ENCODE measurements around the gene ZNF451.
"Not testable (repeated sequence)": the region's sequence is repeated elsewhere in the genome, so short reads cannot be mapped to it uniquely, and the experiment has no call there.

Gene ZNF451

DNA sequence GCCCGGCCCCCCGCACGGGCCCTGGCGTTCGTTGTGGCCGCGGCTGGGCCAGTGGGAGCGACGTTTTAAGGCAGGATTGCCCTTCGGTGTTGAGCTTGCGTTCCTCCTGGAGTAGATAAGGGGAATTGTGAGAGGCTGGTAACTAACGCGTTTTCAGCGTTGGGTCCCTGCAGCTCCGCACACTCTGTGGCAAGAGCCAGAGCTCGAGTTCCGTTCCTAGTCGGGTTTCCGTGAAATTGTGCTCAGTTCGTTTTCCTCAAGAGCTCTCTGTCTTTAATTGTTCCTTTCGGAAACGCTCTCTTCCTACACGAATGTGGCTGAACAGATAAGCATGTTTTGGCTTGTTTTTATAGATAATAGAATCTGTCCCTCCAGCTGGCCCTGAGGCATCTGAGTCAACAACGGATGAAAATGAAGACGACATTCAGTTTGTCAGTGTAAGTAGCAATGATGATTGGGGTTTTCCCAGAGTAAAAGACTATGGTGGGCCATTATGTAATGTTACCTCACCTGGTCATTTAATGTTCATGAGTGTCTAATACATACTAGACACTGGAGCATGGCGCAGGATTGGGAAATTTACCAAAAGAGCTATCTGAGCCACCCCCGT is 575 bp downstream of the ZNF451 start:
- DNase-seq (ENCODE audit: low read depth), result not testable (repeated sequence)

DNA sequence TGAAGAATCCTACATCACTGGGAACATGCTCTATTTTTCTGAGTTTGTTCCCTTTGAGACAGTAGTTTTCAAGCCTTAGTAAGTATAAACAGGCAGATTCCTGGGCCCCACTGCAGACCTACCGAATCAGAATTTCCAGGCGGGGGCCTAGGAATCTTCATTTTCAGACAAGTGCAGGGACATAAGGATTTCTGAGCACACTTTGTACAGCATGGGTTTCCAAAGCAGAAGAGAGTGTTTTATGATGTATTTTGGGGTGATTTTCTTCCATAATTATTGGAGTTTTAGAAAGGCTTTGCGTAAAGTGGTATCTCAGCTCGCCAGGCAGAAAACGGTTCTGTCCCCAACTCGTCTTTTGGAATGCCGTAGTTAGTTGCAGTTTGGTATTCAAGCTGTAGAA is 1.4 kb downstream of the ZNF451 start:
- DNase-seq (ENCODE audit: low read depth), result not testable (repeated sequence)

DNA sequence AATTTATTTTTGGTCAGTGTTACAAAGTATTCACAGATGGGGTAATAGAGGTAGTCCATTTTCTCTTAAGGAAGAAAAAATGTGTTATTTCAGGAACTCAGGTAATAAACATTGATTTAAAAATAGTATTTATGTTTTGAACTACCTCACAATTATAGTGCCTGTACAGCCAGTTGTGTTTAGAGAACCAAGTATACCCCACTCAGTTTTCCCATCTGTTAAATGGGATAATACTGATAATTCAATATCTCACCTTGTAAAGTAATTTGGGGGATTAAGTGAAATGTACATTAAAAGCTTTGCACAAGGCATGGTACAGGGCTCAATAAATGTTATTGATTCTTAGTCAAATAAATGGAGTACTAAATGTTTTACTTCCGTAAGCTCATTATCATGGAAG is 4.7 kb downstream of the ZNF451 start:
- DNase-seq (ENCODE audit: low read depth), result no peak

DNA sequence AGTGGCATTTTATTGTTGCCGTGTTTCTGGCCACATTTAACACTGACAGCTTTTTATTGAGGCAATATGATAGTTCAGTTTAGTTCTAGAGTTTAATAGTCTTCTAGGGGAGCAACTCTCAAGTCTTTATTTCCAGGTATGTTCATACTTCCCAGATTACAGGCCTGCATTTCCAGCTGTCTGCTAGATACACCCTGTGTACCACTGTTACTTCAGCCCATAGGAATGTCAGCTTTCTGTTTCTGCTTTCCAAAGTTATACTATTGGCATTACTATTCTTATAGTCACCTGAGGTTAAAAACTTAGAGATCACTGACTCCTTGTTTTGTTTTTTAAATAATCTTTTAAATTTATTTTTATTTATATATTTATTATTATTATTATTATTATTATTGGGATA is 7.6 kb downstream of the ZNF451 start:
- DNase-seq (ENCODE audit: low read depth), result no peak

DNA sequence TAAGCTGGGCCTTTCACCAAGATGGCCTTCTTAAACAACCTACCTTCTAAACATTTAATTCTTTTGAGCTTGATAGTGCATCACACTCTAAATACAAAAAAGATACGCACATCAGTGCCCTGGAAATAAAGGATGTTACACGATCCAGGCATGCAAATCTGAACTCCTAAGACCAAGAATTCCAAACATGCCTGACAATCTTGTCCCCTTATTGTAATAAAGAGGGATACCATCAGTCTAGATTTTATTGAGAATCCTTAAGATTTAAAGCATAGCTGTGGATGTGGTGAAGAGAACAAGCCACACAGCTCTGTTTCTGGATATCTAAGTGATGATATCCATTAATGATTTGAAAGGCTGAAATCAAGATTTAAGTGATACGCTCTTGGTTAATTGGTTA is 13.0 kb downstream of the ZNF451 start:
- DNase-seq (ENCODE audit: low read depth), result no peak

DNA sequence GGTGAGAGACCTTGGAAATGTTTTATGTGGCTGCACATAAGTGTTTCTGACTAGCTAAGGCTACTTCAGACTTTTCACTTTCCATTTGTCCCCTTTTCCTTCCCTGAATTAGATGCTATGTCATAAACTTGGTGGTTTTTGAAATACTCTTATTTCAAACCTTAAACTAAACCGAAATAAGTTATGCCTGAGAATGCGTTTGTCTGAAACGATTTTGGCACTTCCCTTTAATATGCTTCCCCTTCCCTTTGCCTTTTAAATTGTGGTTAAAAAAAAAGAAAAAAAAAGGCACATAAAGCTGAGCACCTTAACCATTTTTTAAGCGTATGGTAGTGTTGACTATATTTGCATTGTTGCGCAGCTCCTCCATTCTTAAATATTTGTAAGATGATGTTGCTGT is 14.3 kb downstream of the ZNF451 start:
- DNase-seq (ENCODE audit: low read depth), result no peak

DNA sequence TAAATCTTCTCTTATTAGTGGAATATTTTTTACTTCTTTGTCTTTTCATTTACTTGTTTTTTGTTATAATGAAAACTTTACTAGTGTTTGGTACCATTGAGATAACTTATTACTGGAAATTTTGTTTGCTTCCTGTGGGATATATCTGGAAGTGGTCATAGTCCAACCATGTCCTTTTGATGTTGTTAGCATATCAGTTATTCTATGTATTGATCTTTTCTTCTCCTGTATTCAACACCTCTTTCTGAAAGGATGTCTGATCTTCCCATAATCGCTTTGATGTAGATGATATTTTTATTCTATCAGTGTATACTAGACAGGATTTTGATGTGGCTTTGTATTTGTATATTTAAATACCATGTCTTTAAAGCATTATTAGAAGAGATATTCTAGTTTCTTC is 17.0 kb downstream of the ZNF451 start:
- DNase-seq (ENCODE audit: low read depth), result no peak

DNA sequence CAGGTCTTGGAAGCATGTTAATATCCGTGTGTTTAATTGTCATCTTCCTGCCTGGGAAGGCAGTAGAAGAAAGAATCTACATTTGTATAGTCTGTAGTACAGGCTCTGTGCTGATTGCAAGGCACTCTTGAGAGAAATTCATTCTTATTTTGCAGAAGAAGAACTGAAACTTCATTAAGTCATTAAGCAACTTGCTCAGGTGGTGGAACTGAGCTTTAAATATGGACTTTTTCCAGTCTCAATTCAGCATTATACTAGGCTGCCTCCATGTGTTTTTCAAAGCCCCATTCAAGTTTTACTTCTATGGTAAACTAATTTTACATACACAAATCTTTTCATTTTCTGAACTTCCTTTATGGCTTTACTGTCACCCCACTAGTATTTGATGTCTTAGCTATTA is 18.7 kb downstream of the ZNF451 start:
- no peak for DNase-seq (ENCODE audit: low read depth)

DNA sequence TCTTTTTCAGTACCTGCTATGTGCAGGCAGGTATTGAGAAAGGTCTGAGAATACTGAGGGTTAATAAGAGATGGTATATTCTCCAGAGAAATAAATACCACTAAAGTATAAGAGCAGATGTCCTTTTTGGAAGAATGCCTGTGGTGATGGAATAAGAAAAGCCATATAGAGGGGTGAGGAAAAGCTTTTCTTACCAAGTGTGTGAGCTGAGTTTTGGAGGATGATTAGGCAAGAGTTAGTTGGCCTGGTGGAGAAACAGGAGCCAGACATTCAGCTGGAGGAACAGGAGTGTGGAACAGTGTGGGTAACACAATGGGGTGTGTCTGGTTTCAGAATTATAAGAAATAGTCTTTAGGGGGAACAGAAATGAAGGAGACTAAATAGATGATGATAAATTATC is 19.9 kb downstream of the ZNF451 start:
- DNase-seq (ENCODE audit: low read depth), result no peak

DNA sequence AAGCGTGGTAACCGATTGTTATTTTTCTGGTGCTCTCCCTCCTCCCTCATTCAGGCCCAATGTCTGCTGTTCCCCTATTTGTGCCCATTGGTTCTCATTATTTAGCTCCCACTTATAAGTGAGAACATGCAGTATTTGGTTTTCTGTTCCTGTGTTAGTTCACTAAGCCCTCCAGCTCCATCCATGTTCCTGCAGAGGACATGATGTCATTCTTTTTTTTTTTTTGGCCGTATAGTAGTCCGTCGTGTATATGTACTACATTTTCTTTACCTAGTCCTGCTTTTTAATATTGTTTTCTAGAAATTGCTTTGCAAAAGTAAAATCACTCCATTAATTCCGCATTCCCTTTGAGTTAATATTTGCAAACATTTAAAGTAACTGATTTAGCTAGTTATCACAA is 23.1 kb downstream of the ZNF451 start:
- no peak for DNase-seq (ENCODE audit: low read depth)

DNA sequence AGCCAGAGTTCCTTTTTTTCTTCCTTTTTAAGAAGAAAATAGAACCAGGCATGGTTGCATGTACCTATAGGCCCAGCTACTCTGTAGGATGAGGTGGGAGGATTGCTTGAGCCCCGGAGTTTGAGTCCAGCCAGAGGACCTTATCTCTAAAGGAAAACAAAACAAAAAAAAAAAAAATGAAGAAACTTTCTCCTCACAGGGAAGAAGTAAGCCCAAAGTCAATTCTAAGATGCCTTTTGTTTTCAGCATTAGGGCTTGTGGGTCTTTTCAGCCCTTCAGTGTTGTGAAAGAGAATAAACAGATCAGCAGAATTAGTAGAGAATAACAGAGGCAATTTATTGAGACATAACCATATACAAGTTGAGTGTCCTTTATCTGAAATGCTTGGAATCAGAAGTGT is 26.8 kb downstream of the ZNF451 start:
- no peak for DNase-seq (ENCODE audit: low read depth)

DNA sequence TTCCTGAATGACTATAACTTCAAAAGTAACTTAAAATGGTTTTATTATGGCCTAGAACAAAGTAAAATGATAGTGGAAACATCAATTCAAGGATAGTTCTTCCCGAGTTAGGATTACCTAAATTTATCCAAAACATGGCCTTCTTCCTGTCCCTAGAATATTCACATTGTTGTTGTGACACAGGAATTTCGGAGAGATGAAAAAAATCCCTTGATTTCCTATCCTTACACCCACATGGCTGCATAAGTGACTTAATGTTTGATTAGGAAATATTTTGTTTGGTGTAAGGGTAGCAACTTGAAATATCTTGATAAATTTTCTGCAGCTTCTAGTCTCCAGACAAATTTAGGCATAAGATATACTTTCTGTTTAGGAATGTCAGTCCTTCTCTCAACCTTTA is 27.8 kb downstream of the ZNF451 start:
- no peak for DNase-seq (ENCODE audit: low read depth)

DNA sequence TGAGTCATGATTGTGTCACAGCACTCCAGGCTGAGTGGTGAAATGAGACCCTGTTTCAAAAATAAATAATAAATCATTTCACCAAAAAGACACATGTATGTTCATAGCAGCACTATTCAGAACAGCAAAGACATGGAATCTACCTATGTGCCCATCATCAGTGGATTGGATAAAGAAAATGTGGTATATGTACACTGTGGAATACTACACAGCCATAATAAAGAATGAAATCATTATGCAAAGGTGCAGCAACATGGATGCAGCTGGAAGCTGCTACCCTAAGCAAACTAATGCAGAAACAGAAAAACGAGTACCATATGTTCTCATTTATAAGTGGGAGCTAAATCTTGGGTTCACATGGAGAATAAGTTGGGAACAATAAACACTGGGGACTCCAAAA is 33.1 kb downstream of the ZNF451 start:
- DNase-seq (ENCODE audit: low read depth), result no peak

DNA sequence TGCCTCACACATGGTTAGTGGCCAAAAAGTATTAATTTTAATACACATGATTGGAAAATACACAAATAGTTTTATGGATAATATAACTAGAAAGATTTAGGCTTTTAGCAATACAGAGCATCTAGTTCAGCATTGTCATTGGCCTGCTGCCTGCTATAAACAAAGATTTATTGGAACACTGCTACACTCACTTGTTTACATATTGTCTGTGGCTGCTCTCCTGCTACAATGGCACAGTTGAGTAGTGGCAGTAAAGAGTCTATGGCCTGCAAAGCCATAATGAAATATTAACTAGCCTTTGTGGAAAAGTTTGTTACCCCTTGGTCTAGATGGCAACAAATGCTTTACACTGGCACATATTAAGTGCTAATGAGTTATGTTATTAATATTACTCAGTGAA is 37.8 kb downstream of the ZNF451 start:
- no peak for DNase-seq (ENCODE audit: low read depth)

DNA sequence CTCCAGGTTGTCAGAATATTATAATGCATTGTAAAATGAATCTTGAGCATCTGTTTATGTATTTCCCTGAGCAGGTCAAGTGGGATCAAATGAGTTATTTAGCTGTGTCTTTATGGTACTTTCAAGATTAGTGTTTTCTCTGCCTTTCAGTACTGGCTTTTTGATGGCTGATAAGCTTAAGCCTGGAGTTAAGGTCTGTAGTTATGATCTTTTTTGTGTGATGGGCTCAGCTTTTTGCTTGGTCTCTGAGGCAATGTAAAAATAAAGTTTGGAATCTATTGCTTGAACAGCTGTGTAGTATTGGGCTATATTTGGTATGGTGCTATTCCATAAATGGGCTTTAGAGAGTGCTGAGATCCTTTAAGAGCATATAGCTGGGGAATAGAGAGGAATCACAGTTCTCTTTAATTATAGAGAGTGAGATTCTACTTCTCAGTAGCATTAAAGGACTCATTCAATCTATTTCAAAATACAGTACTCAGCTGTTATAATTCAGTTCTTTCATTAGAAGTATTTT is 40.7 kb downstream of the ZNF451 start:
- DNase-seq (ENCODE audit: low read depth), result no peak

DNA sequence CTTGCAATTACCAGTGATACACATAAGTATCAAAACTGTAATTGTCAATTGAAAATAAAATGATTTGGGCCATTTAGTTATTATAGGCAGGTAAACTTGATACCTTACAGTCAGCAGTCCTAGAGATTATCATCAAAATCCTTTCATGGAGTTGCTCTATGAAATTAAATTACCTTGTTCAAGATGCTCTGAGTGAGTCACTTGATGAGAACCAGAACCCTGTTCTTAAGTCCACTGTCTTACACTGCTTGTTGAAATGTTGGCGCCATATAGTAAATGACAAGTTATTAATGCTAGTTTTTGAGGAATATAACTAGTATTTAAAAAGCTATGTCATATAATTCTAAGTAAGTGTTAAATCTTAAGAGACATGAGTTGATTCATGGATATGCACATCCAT is 45.0 kb downstream of the ZNF451 start:
- DNase-seq (ENCODE audit: low read depth), result no peak

DNA sequence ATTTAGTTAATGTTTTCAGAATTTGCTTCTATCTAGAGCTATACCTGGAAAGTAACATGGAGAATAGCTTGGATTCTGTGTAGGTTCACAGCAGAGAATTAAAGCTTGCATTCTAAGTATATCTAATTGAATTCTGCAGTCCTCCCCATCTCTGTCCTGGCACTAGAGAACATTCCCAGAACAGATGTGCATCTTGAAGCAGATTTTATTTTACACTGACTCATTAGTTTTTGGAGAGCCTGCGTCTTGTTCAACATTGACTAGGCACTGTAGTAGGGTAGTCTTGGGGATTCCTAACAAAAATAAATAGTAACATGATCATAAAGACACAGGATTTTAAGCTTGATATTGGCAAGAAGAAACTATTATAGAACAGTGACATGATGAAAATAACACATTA is 45.9 kb downstream of the ZNF451 start:
- peak; percentile 15 for DNase-seq (ENCODE audit: low read depth)

DNA sequence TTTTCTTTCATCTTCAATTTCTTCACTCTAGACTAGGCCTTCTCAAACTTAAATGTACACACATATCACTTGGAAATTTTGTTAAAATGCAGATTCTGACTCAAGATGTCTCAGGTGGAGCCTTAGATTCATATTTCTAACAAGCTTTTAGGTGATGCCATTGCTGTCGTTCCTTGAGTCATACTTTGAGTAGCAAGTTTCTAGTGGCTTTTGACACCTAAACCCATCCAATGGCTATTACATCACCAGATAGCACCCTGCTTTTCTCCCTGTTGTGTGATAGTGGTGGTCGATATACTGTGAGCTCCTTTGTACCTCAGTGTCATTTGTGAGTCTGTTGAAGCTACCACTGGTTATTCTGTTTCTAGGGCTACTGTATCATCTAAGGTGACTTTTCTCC is 47.4 kb downstream of the ZNF451 start:
- no peak for DNase-seq (ENCODE audit: low read depth)

DNA sequence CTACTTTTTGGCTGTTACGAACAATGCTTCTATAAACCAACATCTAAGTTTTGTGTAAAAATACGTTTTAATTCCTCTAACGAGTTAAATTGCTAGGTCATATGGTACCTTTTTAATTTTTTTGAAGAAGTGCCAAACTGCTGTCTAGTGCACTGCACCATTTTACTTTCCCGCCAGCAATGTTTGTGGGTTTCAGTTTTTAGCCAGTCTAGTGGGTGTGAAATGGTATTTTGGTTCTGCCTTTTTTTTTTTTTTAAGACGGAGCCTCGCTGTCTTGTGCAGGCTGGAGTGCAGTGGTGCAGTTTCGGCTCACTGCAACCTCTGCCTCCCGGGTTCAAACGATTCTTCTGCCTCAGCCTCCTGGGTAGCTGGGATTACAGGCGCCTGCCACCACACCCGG is 48.0 kb downstream of the ZNF451 start:
- no peak for DNase-seq (ENCODE audit: low read depth)

DNA sequence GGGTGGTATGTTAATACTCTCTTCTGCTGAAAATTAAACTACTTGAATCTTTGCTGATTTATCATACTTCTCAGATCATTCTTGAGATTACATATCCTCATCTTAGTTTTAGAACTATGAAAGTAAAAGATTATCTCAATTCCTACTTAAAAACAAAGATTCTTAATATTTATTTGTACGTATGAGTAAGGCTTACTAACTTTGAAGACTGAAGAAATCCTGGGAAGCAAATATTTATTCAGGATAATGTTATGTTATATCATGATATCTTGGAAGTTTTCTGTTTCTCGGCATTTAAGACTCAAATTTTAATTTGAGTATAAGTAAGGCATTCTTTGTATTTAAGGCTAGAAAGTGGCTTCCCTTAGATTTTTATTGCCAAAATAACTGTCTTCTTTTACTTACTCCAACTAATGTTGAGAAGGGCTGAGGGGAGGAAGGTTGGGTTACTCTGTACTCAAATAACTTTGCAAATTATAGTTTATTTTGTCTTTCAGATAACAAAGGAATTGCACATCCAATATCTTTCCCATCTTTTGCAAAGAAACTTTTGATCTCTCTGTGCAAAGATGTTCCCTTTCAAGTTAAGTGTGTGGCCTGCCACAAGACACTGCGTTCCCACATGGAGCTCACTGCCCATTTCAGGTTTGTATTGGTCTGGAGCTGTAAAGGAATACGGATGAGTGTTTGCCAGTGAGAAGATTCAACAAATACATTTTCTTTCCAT is 51.6 kb downstream of the ZNF451 start:
- no peak for DNase-seq (ENCODE audit: low read depth)

DNA sequence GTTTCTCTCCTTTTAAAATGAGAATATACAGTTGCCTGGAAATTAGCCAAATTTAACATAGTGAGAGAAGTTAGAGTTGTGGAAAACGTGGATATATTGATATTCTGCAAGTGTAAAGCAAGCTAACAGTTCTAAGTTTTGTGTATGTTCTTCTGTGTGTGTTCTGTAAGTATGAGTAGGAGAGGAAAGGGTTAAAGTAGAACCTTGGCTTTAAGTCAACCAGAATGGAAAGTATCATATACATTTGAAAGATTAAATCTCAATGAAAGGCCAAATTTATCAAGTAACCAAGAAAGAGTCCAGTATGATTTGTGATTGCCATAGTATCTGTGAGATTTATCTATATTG is 52.2 kb downstream of the ZNF451 start:
- no peak for DNase-seq (ENCODE audit: low read depth)

DNA sequence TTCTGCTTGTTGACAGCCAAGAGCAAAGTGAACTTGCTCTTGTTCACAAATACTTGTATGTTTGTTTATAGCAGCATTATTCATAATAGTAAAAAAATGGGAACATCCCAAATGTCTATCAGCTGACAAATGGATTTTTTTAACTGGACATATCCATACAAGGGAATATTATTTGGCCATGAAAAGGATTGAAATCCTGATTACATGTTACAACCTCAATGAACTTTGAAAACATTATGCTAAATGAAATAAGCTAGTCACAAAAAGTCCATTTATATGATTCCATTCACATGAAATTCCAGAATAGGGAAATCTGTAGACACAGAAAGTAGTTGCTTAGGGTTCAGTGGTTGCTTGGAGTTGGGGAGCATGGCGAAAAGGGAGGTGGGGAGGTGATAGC is 53.7 kb downstream of the ZNF451 start:
- DNase-seq (ENCODE audit: low read depth), result no peak

DNA sequence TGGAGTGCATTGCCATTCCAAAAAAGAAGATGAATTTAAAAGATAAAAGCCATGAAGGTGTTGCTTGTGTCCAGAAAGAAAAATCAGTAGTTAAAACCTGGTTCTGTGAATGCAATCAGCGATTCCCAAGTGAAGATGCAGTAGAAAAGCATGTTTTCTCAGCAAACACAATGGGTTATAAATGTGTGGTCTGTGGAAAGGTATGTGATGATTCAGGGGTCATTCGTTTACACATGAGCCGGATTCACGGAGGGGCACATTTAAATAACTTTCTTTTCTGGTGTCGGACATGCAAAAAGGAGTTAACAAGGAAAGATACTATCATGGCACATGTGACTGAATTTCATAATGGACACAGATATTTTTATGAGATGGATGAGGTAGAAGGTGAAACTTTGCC is 57.4 kb downstream of the ZNF451 start:
- DNase-seq (ENCODE audit: low read depth), result no peak
